Activated CD4-positive, CD25-positive, alpha-beta regulatory T cell treated with anti-CD3 and anti-CD28 coated beads, Interleukin-2, amount 50 U/mL, for 16 hours (primary cell): Measurements from ENCODE around the gene GLUD1.
"Not testable (repeated sequence)": the region's sequence is repeated elsewhere in the genome, so short reads cannot be mapped to it uniquely, and the experiment has no call there.

Source experiments
- DNase-seq: peaks from one replicate; pipeline ENCODE4 v3.0.0-alpha.2; 2020; ENCODE audit warnings: low read depth, low spot score

Gene GLUD1

GRCh38 chr10:87045434-87045938 lies 49.2 kb downstream of the GLUD1 start:
- DNase-seq, result no peak

DNA sequence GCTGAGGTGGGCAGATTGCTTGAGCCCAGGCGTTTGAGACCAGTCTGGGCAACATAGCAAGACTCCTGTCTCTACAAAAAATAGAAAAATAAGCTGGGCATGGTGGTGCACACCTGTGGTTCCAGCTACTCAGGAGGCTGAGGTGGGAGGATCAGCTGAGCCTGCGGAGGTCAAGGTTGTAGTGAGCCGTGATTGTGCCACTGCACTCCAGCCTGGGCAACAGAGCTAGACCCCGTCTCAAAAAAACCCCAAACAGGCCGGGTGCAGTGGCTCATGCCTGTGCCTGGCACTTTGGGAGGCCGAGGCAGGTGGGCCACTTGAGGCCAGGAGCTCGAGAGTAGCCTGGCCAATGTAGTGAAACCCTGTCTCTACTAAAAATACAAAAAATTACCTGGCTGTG lies 51.1 kb downstream of the GLUD1 start:
- DNase-seq, result not testable (repeated sequence)

- no peak for DNase-seq
These were observed 55.9 kb downstream of the GLUD1 start for GRCh38 chr10:87038786-87039185.

GRCh38 chr10:87038286-87038717 lies 56.3 kb downstream of the GLUD1 start:
- DNase-seq, result no peak

- DNase-seq, result no peak
These were observed 58.0 kb downstream of the GLUD1 start for GRCh38 chr10:87036623-87037022.

- no peak for DNase-seq
These were observed 63.6 kb downstream of the GLUD1 start for GRCh38 chr10:87030912-87031635.

GRCh38 chr10:87030419-87030818 lies 64.2 kb downstream of the GLUD1 start:
- not testable (repeated sequence) for DNase-seq

GRCh38 chr10:87026747-87027508 lies 67.7 kb downstream of the GLUD1 start:
- DNase-seq, result not testable (repeated sequence)

DNA sequence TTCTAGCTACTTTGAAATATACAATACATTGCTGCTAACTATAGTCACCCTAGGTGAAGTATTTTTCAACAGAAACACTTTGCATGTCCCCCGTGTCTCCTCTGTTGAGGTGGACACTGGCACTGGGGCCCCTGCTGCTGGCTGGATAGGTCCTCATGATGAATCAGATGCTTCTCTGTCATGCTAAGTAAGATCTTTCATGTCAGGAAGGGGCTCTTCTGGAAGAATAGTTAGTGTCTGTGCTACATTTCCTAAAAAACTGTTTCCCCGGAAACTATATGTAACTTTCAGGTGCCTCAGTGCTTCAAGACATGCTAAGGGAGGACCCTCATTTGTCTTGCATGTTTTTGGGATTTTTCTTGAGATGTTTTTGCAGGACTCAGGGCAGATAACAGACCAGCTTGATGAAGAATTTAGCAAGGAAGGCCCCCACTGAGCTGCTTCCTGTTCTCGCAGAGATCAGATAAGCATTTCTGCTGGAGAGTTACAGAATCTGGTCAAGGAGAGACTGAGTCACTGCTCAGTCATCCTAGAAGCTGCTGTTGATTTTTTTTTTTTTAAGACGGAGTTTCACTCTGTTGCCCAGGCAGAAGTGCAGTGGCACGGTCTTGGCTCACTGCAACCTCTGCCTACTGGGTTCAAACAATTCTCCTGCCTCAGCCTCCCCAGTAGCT lies 69.2 kb downstream of the GLUD1 start:
- DNase-seq, result not testable (repeated sequence)

DNA sequence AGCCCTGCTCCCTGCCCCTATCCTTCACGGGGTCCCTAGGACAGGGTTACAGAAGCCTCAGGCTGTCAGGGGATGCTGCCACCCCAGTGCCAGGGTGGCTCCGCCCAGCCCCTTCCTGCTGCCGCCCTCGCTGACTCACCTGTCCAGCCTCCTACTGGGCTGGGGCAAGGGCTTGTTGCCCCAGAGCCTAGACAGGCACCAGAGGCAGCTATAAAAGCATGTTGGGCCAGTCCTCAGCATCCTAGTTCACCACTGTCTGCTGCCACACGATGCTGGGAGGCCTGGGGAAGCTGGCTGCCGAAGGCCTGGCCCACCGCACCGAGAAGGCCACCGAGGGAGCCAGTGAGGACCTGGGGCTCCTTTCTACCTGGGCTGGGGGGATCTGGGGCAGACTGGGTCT lies 74.6 kb downstream of the GLUD1 start, which contains the start of gene FAM25A:
TSS of gene FAM25A (plus strand) at position 239 of the 400 bp plus-strand sequence. CDS start at position 270, 31 bp downstream.
- DNase-seq, result not testable (repeated sequence)

GRCh38 chr10:87019504-87019903 lies 75.1 kb downstream of the GLUD1 start:
- not testable (repeated sequence) for DNase-seq

DNA sequence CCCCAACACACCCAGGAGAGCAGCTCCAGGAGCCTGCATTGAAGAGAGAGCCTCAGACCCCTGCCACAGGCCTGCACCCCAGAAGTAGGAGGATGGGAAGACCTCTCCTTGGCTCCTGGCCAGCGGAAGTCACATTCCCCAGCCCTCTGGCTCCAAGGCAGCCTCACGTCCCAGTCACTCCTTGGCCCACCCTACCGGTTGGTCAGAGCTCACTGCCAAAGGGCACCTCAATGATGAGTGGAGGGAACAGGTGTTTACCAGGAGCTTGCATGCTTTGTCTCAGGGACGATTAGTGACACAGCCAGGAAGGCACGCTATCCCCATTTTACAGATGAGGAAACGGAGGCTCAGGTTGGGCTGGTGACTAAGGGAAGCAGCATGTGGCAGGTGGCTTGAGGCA lies 75.6 kb downstream of the GLUD1 start:
- DNase-seq, result not testable (repeated sequence)

DNA sequence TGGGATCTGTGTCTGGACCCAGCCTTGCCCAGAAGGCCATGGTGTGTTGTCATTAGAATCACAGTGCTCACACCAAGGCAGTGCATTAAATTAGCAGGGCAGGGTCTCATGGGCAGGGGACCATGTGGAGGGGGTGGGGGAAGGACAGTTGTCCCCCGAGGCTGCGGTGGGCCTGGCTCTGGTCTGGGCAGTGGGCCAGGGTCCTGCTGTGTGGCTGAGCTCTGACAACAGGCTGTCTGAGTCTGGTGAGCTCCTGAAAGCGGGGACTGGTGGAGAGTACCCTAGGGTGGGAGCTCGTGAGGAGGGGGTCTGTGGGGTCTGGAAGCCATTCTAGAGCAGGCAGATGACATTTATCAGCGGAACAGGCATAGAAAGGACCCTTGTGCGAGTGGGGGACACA lies 76.5 kb downstream of the GLUD1 start:
- not testable (repeated sequence) for DNase-seq

DNA sequence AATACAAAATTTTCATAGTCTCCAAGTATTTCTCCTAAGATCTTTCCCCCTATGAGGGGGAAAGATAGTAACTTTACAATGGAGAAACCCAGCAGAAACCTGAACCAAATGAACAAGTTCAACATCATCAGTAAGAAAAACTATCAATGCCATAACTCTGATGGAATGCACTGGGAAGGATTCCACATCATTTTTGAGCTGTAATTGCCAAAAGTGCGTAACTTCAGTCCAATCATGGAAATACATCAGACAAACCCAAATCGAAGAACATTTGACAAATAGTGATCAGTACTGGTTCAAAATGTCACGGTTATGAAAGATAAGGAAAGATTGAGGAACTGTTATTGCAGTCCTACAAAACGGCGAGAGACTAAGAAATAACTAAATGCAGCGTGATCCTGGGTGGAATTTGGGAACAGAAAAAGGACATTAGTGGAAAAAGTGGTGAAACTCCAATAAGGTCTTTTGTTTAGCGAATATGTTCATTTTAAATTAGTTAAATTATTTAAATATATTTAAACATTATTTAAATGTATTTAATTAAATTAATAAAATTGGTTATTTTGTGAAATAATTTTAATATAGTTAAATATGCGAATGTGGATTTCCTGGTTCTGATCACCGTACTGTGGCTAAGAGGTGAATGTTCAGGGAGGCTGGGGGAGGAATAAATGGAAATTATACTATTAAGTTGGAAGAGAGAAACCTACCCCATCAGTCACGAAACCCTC lies 79.5 kb downstream of the GLUD1 start:
- DNase-seq, result not testable (repeated sequence)

DNA sequence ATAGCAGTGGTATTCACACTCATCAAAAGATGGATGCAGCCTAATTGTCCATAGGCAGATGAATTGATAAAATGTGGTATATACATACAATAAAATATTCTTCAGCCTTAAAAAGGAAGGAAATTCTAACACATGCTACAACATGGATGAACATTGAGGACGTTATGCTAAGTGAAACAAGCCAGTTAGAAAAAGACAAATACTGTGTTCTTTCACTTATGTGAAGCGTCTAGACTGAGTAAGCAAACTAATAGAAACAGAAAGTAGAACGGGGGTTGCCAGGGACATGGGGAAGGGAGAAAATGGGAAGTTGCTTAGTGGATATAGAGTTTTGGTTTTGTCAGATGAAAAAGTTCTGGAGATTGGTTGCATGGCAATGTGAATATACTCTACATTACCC lies 81.1 kb downstream of the GLUD1 start:
- not testable (repeated sequence) for DNase-seq

GRCh38 chr10:87009134-87009696 lies 85.4 kb downstream of the GLUD1 start:
- not testable (repeated sequence) for DNase-seq

DNA sequence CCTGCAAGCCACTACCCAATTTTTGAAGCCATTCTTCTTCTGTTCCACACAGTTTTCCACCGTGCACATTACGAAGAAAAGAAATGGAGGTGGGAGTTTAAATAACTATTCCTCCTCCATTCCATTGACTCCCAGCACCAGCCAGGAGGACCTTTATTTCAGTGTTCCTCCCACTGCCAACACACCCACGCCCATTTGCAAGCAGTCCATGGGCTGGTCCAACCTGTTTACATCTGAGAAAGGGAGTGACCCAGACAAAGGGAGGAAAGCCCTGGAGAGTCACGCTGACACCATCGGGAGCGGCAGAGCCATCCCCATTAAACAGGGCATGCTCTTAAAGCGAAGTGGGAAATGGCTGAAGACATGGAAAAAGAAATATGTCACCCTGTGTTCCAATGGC lies 86.3 kb downstream of the GLUD1 start:
- not testable (repeated sequence) for DNase-seq

GRCh38 chr10:87007674-87008073 lies 87.0 kb downstream of the GLUD1 start:
- DNase-seq, result not testable (repeated sequence)

DNA sequence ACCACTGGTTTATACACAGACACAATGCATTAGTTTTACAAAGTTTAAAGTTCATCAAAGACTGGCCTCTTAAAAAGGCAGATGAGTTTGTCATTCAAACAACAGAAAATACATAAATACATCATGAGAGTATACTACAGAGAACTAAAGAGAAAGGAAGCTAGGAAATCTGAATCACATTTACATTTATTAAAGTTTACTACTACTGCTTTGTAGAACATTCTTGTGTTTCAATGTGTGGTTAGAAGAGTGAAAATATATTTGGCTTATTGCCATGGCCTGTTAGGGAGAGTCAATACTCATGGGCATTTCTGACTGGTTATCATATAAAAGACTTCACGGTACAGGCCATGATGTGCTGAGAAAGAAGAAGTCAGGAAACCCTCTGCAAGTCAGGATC lies 87.5 kb downstream of the GLUD1 start:
- not testable (repeated sequence) for DNase-seq

DNA sequence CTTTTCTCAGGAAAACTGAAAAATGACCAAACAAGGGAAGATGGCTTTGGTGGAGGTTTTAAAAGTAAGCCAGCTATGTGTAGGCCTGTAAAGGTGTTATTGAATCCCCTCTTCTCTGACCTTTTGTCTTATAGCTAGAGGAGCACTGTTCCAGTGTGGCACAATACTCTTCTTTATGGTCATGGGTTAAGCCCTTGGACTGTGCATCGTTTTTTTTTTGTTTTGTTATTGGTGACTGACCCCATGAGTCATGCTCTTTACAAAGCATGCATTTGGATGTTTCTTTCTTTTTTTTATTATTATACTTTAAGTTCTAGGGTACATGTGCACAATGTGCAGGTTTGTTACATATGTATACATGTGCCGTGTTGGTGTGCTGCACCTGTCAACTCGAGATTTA lies 94.2 kb downstream of the GLUD1 start:
- DNase-seq, result no peak
